ENCODE measurements around the gene FGF14. TPM values are rescaled to one million over a fixed set of nuclear protein-coding genes. Genes with fewer than 3 reads are reported as not detected.

FGF14 gene
- total RNA-seq, 1 experiment from 2014 or later: 0.22 TPM

GRCh38 chr13:102300379-102300778, 101.5 kb downstream of the FGF14 start:
- H4K5ac ChIP-seq (ENCODE audit: insufficient read length, low read depth, low read length): no peak overlapping the region
- H3K4me1 Mint-ChIP-seq: no peaks in the 10 kb centered on the region
- H2BK20ac ChIP-seq (ENCODE audit: low read depth, low read length, poor library complexity, severe bottlenecking): no peak overlapping the region
- DNase-seq: no peak
- no peaks in the 10 kb centered on the region for H3K23me2 ChIP-seq (ENCODE audit: insufficient read length, low read depth, low read length, poor library complexity, severe bottlenecking)
- no peaks in the 10 kb centered on the region for H4K20me1 ChIP-seq (ENCODE audit: control insufficient read depth, insufficient read depth, insufficient read length)
- H4K91ac ChIP-seq (ENCODE audit: insufficient read length, low read depth, low read length): no peak overlapping the region
- H2BK12ac ChIP-seq (ENCODE audit: insufficient read length, low read depth, low read length): no peak overlapping the region
- TF ChIP-seq, protein P1, sequence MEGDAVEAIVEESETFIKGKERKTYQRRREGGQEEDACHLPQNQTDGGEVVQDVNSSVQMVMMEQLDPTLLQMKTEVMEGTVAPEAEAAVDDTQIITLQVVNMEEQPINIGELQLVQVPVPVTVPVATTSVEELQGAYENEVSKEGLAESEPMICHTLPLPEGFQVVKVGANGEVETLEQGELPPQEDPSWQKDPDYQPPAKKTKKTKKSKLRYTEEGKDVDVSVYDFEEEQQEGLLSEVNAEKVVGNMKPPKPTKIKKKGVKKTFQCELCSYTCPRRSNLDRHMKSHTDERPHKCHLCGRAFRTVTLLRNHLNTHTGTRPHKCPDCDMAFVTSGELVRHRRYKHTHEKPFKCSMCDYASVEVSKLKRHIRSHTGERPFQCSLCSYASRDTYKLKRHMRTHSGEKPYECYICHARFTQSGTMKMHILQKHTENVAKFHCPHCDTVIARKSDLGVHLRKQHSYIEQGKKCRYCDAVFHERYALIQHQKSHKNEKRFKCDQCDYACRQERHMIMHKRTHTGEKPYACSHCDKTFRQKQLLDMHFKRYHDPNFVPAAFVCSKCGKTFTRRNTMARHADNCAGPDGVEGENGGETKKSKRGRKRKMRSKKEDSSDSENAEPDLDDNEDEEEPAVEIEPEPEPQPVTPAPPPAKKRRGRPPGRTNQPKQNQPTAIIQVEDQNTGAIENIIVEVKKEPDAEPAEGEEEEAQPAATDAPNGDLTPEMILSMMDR (conservative IDR thresholded peaks at IDR 0.05): no peak
- H2BK5ac ChIP-seq (ENCODE audit: insufficient read length, low read length): no peak overlapping the region
- H3K56ac ChIP-seq (ENCODE audit: insufficient read length, low read depth, low read length): no peak overlapping the region
- H3K23ac ChIP-seq (ENCODE audit: insufficient read length, low read depth, low read length): no peak overlapping the region
- no peak overlapping the region for H4K8ac ChIP-seq (replicated peaks; ENCODE audit: insufficient read length, low read depth, low read length)
- H3K9me3 Mint-ChIP-seq: no peaks in the 10 kb centered on the region
- no peak overlapping the region for H3K14ac ChIP-seq (ENCODE audit: insufficient read depth, low read length)
- no peak overlapping the region for H2AK5ac ChIP-seq (ENCODE audit: insufficient read length, low read length)
- no peaks in the 10 kb centered on the region for H3K27me3 ChIP-seq (ENCODE audit: insufficient read depth, low read length)
- no peaks in the 10 kb centered on the region for H3K36me3 Mint-ChIP-seq (ENCODE audit: insufficient read depth in 1 of 3, low read depth in 3 of 3)
- no peak overlapping the region for H3K4me2 ChIP-seq (ENCODE audit: insufficient read depth, insufficient read length, low read length)
- H2BK15ac ChIP-seq (ENCODE audit: low read depth, low read length): no peak overlapping the region
- WGBS (ENCODE audit: extremely low coverage, insufficient read length, low lambda C conversion rate): no CpG with 5 or more reads among the region's 2 CpGs
- no peak overlapping the region for H2BK120ac ChIP-seq (ENCODE audit: low read depth, low read length, poor library complexity, severe bottlenecking)
- no peak overlapping the region for H2AFZ ChIP-seq (ENCODE audit: low read length)
- no peak overlapping the region for H3K27ac ChIP-seq (ENCODE audit: insufficient read length, low read depth, low read length)
- H3K9me3 ChIP-seq (ENCODE audit: control insufficient read depth, low read depth, low read length): no peaks in the 10 kb centered on the region
- no peak overlapping the region for H3K18ac ChIP-seq (ENCODE audit: insufficient read length, low read depth, low read length)
- no peaks in the 10 kb centered on the region for H3K79me1 ChIP-seq (ENCODE audit: insufficient read depth, low read depth, low read length, poor library complexity, severe bottlenecking)
- H3T11ph ChIP-seq (ENCODE audit: low read length): no peak overlapping the region
- no peak overlapping the region for H3K4ac ChIP-seq (ENCODE audit: low read depth, low read length)
- H3K9ac ChIP-seq (ENCODE audit: extremely low read depth, insufficient read length, low read length): no peak overlapping the region
- H3K4me1 ChIP-seq (ENCODE audit: insufficient read depth, low read length): no peaks in the 10 kb centered on the region
- no peak overlapping the region; a peak in 1 of 7 replicates for H3K27ac Mint-ChIP-seq
- H3K4me3 Mint-ChIP-seq: no peak overlapping the region
- no peaks in the 10 kb centered on the region for H3K79me2 ChIP-seq (ENCODE audit: insufficient read depth, low read length)
- H3K27me3 Mint-ChIP-seq (ENCODE audit: low read depth): no peaks in the 10 kb centered on the region; the same call in 1 of the 2 replicates

Data from H9 (cell line).